PFSK-1 (cell line): Measurements from ENCODE around the gene AIG1.

Experiments used
- FOXP2 ChIP-seq: optimal IDR thresholded peaks from 2 replicates; pipeline ENCODE3; 2011; ENCODE audit warnings: borderline replicate concordance, control low read depth, inconsistent platforms; ENCODE audit not compliant: insufficient read depth; ENCODE audit errors: extremely low read length, extremely low read depth
- POLR2AphosphoS5 ChIP-seq: IDR thresholded peaks from 2 replicates; pipeline ENCODE4 v1.6.1; 2012; ENCODE audit warnings: low read depth, mild to moderate bottlenecking, control low read depth, low read length, moderate library complexity
- SIN3A ChIP-seq: IDR thresholded peaks from 2 replicates; pipeline ENCODE4 v1.6.1; 2012; ENCODE audit warnings: mild to moderate bottlenecking, low read length, moderate library complexity, borderline replicate concordance; ENCODE audit not compliant: insufficient read depth
- TAF1 ChIP-seq: IDR thresholded peaks from 2 replicates; pipeline ENCODE4 v1.6.1; 2012; ENCODE audit warnings: low read length, control low read depth, borderline replicate concordance; ENCODE audit not compliant: insufficient read depth
- TF ChIP-seq, protein P1 (sequence below), 2 experiments: IDR thresholded peaks; 2 replicates each; pipeline versions ENCODE4 v1.6.1 to v1.8.0; 2011 to 2012; ENCODE audit warnings: low read depth in 2 of 2, low read length in 2 of 2, control low read depth in 1 of 2, inconsistent platforms in 1 of 2, mild to moderate bottlenecking in 1 of 2, moderate library complexity in 1 of 2; ENCODE audit not compliant: insufficient read depth in 1 of 2

DNA sequence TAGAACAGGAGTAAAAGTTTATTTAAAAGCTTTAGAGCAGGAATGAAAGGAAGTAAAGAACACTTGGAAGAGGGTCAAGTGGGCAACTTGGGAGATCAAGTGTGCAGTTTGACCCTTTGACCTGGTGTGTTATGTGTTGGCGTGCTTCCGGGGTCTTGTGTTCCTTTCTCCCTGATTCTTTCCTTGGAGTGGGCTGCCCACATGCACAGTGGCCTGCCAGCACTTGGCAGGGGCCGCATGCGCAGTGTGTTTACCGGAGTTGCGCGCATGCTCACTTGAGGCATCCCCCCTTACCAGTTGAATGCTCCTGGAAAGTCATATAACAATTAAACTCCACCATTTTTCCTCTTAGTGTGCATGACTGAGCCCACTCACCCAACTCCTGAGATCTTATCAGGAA is 229.5 kb downstream of the AIG1 start:
- TF ChIP-seq TAF1 (no peak), POLR2AphosphoS5 (no peak), FOXP2 (no peak), SIN3A (no peak)
- TF ChIP-seq, protein P1, sequence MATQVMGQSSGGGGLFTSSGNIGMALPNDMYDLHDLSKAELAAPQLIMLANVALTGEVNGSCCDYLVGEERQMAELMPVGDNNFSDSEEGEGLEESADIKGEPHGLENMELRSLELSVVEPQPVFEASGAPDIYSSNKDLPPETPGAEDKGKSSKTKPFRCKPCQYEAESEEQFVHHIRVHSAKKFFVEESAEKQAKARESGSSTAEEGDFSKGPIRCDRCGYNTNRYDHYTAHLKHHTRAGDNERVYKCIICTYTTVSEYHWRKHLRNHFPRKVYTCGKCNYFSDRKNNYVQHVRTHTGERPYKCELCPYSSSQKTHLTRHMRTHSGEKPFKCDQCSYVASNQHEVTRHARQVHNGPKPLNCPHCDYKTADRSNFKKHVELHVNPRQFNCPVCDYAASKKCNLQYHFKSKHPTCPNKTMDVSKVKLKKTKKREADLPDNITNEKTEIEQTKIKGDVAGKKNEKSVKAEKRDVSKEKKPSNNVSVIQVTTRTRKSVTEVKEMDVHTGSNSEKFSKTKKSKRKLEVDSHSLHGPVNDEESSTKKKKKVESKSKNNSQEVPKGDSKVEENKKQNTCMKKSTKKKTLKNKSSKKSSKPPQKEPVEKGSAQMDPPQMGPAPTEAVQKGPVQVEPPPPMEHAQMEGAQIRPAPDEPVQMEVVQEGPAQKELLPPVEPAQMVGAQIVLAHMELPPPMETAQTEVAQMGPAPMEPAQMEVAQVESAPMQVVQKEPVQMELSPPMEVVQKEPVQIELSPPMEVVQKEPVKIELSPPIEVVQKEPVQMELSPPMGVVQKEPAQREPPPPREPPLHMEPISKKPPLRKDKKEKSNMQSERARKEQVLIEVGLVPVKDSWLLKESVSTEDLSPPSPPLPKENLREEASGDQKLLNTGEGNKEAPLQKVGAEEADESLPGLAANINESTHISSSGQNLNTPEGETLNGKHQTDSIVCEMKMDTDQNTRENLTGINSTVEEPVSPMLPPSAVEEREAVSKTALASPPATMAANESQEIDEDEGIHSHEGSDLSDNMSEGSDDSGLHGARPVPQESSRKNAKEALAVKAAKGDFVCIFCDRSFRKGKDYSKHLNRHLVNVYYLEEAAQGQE (IDR thresholded peaks at IDR 0.05; ENCODE audit: insufficient read depth in 1 of 2, low read depth in 2 of 2, low read length in 2 of 2): no peak
